ENCODE results near the gene ZNF385B.

Gene ZNF385B

DNA sequence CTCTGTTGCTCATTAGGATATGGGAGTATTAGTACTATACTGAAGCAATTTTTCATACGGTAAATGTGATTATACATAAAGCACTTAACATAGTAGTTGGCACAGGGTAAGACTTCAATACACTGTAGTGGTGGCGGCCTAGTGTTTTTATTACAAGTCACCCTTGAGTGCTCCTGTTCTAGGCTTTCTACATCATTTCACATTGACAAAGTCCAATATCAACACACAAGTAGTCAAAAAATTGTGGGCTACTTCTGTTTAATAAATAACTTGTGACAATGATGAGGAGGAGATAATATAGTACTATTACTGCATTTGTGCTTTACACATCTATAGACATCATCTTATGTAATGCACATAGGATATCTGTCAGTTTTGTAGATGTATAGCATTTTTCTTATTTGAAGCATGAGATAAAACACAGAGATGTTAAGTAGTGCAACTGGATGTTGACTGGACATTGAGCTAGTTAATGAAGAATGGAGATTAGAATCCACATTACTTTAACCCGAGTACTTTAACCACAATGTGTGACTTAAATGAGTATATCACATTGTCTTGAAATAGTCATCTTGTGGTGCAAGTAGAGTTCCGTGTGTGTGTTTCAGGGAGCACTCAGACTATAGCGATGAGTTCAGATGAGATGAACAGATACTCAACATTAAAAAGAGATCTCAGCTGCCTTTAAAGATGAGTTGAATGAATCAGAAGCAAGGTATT is 134.8 kb downstream of the ZNF385B start:
- in situ Hi-C loops (cut with HindIII; ENCODE audit: low sequenced_read_pairs), result no loop called here
- H3K4me3 ChIP-seq (ENCODE audit: low read depth, low read length), result no peak overlapping the region
- TF ChIP-seq, protein P1, sequence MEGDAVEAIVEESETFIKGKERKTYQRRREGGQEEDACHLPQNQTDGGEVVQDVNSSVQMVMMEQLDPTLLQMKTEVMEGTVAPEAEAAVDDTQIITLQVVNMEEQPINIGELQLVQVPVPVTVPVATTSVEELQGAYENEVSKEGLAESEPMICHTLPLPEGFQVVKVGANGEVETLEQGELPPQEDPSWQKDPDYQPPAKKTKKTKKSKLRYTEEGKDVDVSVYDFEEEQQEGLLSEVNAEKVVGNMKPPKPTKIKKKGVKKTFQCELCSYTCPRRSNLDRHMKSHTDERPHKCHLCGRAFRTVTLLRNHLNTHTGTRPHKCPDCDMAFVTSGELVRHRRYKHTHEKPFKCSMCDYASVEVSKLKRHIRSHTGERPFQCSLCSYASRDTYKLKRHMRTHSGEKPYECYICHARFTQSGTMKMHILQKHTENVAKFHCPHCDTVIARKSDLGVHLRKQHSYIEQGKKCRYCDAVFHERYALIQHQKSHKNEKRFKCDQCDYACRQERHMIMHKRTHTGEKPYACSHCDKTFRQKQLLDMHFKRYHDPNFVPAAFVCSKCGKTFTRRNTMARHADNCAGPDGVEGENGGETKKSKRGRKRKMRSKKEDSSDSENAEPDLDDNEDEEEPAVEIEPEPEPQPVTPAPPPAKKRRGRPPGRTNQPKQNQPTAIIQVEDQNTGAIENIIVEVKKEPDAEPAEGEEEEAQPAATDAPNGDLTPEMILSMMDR (IDR thresholded peaks at IDR 0.05; ENCODE audit: low read depth, low read length), result no peak
- no peak for DNase-seq (ENCODE audit: low read depth, low spot score)

DNA sequence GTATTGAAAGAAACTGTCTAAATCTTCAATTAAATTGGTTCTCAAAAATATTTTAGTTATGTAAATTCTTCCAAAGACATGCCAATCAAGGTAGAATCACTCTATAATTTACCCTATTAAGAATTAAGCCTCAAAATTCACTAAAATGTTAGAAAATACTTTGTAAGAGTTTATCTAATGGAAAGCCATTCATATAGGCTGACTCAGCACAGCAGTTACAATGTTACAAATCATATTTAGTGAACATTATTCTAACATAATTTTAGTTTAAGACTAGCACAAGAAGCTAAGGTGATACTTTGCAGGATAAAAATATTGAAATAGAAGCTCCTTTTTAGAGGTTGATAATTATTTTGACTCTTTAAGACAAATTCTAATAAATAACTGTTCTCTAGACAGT is 137.0 kb downstream of the ZNF385B start:
- no peak overlapping the region for H3K4me3 ChIP-seq (ENCODE audit: low read depth, low read length)
- in situ Hi-C loops (cut with HindIII; ENCODE audit: low sequenced_read_pairs), result no loop called here
- TF ChIP-seq, protein P1 (IDR thresholded peaks at IDR 0.05; ENCODE audit: low read depth, low read length), result no peak
- no peak for DNase-seq (ENCODE audit: low read depth, low spot score)

DNA sequence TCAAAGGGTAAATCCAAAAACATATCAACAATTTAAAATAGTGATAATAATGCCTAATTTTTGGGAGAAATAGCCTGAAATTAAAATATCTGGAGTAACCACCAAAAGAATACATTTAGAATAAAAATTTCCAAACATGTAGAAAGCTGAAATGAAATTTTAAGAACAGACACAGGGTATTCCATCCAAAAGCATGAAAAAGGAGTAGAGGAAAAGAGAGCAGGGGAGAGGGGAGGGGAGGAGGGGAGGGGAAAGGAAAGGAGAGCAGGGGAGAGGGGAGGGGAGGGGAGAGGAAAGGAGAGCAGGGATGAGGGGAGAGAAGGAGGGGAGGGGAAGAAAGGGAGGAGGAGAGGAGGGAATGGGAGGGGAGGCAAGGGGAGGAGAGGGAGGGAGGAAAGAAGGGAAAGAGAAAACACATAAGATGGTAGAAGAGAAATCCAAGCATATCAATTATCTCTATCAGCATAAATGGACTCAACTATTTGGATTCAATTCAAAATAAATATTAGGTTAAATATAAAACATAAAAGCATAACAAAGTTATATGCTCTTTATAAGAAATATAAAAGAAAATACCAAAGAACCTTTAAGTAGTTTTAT is 141.1 kb downstream of the ZNF385B start:
- TF ChIP-seq, protein P1 (IDR thresholded peaks at IDR 0.05; ENCODE audit: low read depth, low read length), result no peak
- no peak for DNase-seq (ENCODE audit: low read depth, low spot score)
- in situ Hi-C loops (cut with HindIII; ENCODE audit: low sequenced_read_pairs), result no loop called here
- no peak overlapping the region for H3K4me3 ChIP-seq (ENCODE audit: low read depth, low read length)

DNA sequence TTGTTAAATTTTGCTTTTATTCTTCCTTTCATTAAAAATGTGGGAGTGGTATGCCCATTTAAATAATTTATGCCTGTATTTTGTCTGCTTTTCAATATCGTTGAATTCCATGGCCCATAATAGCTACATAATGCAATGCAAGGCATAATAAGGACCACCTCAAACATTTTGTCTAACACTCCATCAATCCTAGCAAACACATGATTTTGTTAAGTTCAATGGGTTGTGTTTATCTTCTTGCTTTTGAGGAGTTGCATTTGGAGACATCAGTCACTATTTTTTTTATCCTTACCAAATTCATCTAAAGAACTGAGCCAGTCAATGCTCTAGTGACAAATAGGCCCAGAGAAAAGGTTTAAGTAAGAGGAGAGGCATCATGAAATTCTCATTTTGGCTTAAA is 145.5 kb downstream of the ZNF385B start:
- H3K4me3 ChIP-seq (ENCODE audit: low read depth, low read length), result no peak overlapping the region
- in situ Hi-C loops (cut with HindIII; ENCODE audit: low sequenced_read_pairs), result no loop called here
- DNase-seq (ENCODE audit: low read depth, low spot score), result no peak
- TF ChIP-seq, protein P1 (IDR thresholded peaks at IDR 0.05; ENCODE audit: low read depth, low read length), result no peak

DNA sequence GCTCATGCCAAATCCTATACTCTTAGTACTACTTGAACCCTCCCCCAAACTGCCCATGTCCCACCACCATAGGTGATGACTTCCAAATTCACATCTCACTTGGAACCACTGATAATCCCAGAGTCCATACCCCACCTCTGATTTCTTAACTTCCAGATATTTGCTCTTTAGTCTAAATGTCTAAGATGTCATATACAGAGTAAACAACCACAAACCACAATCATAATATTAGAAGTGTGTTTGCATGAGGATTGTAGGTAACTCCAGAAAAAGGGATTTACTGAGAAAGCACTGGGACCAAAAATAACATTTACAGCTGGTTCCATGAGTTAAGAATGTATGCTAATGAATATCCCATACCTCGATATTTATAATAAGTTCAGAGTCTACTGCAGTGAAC is 146.2 kb downstream of the ZNF385B start:
- no peak overlapping the region for H3K4me3 ChIP-seq (ENCODE audit: low read depth, low read length)
- TF ChIP-seq, protein P1 (IDR thresholded peaks at IDR 0.05; ENCODE audit: low read depth, low read length), result no peak
- no peak for DNase-seq (ENCODE audit: low read depth, low spot score)
- in situ Hi-C loops (cut with HindIII; ENCODE audit: low sequenced_read_pairs), result no loop called here

DNA sequence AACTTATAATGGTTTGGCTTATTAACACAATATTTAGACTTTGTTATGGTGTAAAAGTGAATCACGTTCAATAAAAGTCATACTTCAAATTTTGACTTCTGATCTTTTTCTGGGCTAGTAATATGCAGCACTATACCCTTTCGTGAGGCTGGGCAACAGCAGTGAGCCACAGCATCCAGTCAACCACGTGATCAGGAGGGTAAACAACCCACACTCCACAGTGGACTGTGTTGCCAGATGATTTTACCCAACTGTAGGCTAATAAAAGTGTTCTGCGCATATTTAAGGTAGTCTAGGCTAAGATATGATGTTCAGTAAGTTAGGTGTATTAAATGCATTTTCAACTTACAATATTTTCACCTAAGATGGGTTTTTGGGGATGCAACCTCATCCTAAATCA is 148.6 kb downstream of the ZNF385B start:
- no peak overlapping the region for H3K4me3 ChIP-seq (ENCODE audit: low read depth, low read length)
- in situ Hi-C loops (cut with HindIII; ENCODE audit: low sequenced_read_pairs), result no loop called here
- TF ChIP-seq, protein P1 (IDR thresholded peaks at IDR 0.05; ENCODE audit: low read depth, low read length), result no peak
- DNase-seq (ENCODE audit: low read depth, low spot score), result no peak

All from astrocyte of the spinal cord (primary cell).